Measurements from ENCODE around the gene AK1.
"Not testable (repeated sequence)": the region's sequence is repeated elsewhere in the genome, so short reads cannot be mapped to it uniquely, and the experiment has no call there.

AK1 gene

DNA sequence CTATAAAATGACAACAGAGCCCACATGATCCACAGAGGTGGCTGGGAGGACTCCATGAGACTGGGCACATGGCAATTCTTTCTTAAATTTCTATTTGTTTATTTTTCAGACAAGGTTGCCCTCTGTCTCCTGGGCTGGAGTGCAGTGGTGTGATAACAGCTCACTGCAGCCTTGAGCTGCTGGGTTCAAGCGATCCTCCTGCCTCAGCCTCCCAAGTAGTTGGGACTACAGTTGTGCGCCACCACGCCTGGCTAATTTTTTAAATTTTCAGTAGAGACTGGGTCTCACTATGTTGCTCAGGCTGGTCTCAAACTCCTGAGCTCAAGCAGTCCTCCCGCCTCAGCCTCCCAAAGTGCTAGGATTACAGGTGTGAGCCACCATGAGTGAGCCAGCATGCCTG lies 31.9 kb downstream of the AK1 start:
- not testable (repeated sequence) for DNase-seq

GRCh38 chr9:127844821-127845359 lies 32.6 kb downstream of the AK1 start:
- no peak for DNase-seq

GRCh38 chr9:127841087-127841835 lies 36.2 kb downstream of the AK1 start:
- no peak for DNase-seq

DNA sequence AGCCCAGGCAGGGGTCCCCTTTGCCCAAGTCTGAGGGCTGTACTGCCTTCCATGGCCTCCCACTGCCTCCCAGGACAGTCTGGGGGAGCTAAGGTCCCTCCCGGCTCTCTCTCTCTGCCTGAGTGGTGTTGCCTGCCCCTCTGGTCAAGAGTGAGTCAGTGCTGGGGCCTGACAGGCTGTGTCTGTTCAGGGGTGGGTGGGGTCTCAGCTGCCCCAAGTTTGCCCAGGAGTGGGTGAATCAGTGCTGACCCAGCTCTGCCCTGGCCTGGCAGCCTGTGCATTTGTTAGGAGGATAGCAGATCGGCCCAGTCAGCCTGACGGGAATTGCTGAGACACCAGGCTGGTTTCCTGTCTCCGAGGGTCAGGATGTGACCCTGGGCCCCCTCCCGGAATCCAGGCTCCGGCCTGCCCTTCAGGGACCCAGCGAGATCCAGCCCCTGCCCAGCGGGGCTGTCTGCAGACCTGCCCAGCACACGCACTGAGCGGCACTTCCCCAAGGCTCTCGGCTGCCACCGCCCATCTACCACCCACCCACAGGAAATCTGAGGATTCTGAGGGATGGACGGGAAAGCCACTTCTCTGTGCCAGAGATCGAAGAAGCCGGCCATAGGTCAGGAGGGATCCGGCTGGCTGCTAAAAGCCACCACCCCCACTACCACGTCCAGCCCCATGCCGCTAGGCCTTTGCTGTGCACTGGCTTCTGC lies 38.9 kb downstream of the AK1 start:
- no peak for DNase-seq

DNA sequence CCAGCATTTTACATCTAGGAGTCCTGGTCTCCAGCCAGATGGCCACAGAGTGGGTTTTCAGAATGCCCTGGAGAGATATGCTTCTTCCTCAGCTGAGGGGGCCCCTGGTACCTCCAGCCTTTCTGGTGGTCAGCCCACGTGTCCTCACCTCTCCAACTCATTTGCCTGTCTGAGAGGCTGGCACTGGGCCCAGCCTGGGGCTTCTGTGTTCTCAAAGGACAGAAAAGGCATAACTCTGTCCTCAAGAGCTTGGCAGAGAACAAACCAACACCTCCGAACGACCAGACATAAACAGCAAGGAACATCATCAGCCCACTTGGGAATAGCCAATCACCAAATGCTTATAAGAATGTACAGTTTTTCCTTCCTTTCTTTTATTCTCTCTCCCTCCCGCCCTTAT lies 40.1 kb downstream of the AK1 start:
- no peak for DNase-seq

DNA sequence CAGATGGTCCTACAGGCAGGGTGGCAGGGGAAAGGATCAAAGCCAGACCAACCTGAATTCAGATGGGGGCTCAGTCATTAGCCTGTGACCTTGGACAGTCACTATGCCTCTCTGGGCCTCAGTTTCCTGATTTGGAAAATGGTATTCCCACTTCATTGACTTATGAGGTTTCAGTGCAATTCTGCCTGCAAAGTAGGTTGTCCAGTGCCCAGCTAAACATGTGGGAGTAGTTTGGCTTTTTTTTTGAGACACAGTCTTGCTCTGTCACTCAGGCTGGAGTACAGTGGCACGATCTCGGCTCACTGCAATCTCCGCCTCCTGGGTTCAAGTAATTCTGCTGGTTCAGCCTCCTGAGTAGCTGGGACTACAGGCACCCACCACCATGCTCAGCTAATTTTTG lies 40.9 kb downstream of the AK1 start:
- not testable (repeated sequence) for DNase-seq

- peak; percentile 25 for DNase-seq
Observed at GRCh38 chr9:127835991-127836516, 41.4 kb downstream of the AK1 start.

DNA sequence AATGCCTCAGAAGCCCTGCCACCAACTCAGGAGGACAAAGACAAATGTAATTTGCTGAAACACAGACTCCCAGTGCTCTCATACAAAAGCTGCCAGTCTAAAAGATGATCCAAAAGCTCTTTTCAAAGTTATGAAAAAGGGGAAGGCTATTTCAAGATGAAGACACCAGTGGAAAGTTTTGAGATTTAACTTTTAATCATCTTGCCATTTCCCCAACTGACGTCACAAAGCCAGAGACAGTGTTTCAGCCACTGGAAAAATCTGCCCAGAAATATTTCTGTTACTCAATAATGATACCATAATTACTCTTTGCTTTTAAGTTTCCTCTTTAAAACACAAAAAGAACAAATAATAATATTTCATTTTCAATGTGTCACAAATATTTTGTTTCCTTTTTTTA lies 43.9 kb downstream of the AK1 start:
- no peak for DNase-seq

- DNase-seq = no peak
Observed at GRCh38 chr9:127832248-127832647, 45.2 kb downstream of the AK1 start.

DNA sequence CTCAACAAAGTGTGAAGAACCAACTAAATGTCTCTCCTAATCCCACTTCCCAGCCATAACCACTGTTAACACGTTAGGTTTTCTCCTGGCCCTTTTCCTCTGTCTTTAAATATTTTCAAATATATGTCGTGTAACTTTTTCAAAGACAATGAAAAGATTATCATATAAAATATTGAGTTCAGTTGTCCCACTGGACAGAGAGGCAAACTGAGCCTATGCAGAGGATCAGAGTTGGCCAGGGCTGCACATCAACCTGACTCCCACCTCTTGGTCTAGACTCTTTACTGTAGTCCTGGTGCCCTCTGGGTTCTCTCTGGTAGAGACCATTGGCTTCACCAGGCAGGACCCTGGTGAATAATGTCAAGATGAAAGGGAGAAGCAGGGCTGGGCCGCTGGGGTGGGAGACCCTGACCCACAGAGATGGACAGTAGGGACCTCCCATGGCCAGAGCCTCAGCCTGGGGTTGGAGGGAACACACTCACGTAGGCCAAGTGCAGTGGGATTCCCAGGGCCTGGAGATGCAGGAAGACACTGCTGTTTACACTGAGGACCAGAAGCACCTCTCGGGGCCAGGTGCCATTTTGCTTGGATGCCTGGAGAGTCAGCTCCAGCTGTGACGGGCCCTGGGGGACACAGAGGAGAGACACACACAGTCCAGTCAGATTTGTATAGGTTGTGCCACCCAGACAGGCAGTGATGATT lies 48.1 kb downstream of the AK1 start:
- DNase-seq = no peak

DNA sequence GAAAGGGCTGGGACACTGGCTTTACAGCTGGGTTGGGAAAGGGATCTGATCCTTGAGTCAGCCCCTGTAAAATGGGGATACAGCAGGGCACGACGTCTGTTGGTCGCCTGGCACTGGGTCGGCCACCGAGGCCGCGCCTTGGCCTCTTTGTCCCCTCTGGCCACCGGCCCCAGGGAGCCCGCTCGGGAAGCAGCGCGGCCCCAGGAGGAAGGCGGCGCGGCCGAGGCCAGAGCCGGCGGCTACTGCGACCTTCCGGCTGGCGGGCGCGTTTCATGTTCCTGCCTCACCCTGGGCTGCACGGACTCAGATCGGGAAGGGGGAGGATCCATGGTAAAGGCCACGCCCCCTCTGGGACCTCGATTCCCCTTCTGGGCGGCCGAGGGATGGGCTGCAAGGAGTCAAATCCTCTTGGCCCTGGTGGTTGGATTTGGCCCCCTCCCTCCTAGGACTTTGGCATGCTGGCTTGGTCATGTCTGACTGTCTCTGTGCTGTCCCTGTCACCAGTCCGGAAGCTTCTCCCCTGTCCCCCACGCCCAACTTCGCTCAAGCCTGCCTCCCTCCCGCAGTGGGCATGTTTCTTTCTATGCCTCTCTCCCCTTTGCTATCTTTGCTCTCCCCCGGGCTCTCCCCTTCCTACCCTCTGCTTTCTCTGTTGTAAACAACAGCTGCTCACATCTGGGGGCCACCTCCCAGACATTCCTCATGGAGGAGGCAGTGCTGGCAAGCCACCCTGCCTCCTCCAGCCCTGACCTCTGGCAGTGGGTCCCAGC lies 49.0 kb downstream of the AK1 start:
- DNase-seq = no peak

GRCh38 chr9:127826253-127826913 lies 51.1 kb downstream of the AK1 start:
- no peak for DNase-seq

- no peak for DNase-seq
Observed at GRCh38 chr9:127825319-127826051, 52.0 kb downstream of the AK1 start.

GRCh38 chr9:127822108-127822507 lies 55.4 kb downstream of the AK1 start:
- DNase-seq = no peak

DNA sequence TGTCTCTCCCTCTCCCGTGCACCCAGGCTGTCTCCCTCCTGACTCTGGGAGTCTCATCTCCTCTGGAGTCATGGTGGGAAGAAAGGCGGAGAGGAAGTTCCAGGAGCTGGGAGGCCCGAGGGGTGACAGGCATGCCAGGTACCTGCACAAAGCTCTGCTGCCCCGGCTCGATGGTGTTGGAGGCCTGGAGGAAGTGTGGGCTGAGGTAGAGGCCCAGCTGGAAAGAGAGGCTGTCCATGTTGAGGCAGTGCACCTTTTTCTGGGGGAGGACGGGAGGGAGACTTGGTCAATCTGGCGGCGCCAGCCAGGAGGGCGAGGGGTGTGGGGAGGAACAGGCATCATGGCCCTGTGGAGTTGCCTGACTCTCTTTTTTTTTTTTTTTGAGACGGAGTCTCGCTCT lies 58.9 kb downstream of the AK1 start:
- no peak for DNase-seq

DNA sequence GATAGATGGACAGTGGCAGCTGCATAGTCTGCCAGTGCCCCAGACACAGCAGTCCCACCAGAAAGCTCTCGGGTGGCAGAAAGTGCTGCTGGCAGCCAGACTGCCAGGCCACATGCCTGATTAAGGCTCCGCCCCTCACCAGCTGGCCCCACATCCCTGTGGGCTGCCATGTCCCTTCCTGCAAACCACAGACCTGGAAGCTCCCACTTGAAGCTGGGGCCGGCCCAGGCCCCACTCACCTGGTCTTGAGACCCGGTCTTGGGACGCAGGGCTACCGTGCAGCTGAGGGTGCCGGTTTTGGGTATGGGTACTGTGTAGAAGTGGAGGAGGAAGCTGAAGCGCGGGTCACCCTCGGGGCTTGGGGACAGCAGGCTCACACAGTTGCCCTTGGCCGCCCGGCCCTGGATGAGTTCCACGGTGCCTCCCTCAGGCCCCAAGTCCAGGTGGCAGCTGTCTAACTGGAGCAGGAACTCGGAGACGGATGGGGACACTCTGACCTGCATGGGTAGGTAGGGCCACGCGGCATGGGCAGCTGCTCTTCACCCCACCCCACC lies 59.5 kb downstream of the AK1 start:
- no peak for DNase-seq

GRCh38 chr9:127816728-127817127 lies 60.7 kb downstream of the AK1 start:
- no peak for DNase-seq

Data from stimulated activated CD4-positive, alpha-beta T cell treated with anti-CD3 and anti-CD28 coated beads, Interleukin-1b, Interleukin-23, amount 100 ng/mL, for 48 hours (primary cell).